Esophagus (tissue), 2 donors: ENCODE measurements around the gene SHANK2. TPM values are rescaled to one million over a fixed set of nuclear protein-coding genes. Genes with fewer than 3 reads are reported as not detected.

Experiments
- H3K27ac ChIP-seq, 2 donors: one replicate each; pipeline ENCODE4 v1.5.1; 2013; ENCODE audit warnings: low read depth in 2 of 2, mild to moderate bottlenecking in 2 of 2, inconsistent platforms in 1 of 2, low read length in 1 of 2, moderate library complexity in 1 of 2
- H3K27me3 ChIP-seq, 2 donors: one replicate each; pipeline ENCODE4 v1.6.1; 2013; ENCODE audit warnings: low read length in 2 of 2, control low read depth in 1 of 2, mild to moderate bottlenecking in 1 of 2; ENCODE audit not compliant: insufficient read depth in 2 of 2, control insufficient read depth in 1 of 2
- H3K36me3 ChIP-seq, 2 donors: one replicate each; pipeline ENCODE4 v1.6.1; 2013; ENCODE audit warnings: low read length in 1 of 2; ENCODE audit not compliant: control insufficient read depth in 2 of 2, insufficient read depth in 2 of 2
- H3K4me1 ChIP-seq, 2 donors: one replicate each; pipeline ENCODE4 v1.6.1; 2013; ENCODE audit warnings: low read length in 1 of 2; ENCODE audit not compliant: control insufficient read depth in 2 of 2, insufficient read depth in 2 of 2
- H3K4me3 ChIP-seq, 2 donors: one replicate each; pipeline ENCODE4 v1.5.1; 2013; ENCODE audit warnings: low read length in 2 of 2, mild to moderate bottlenecking in 2 of 2, low read depth in 1 of 2, moderate library complexity in 1 of 2
- H3K9me3 ChIP-seq, 2 donors: one replicate each; pipeline ENCODE4 v1.6.1; 2013; ENCODE audit warnings: mild to moderate bottlenecking in 2 of 2, low read depth in 1 of 2, low read length in 1 of 2, moderate library complexity in 1 of 2; ENCODE audit not compliant: control insufficient read depth in 2 of 2, insufficient read depth in 1 of 2
- WGBS, 2 donors: extraction: QIAGEN DNeasy Blood & Tissue Kit; methylation state at CpG; one replicate each; pipeline ENCODE4 v1.1.7; 2013; 5-methylcytosine and 5-hydroxymethylcytosine counted together
- polyA plus RNA-seq, 2 donors: library from polyadenylated mRNA; stranded (reverse); fragments of 200-250 nt; gene quantifications; one replicate each; pipeline ENCODE4 v1.2.3, GENCODE V29; 2013
- donor health status: healthy with polysubstance abuse.
- donor health status: Bipolar disorder and iron deficiency.

SHANK2 gene
- polyA plus RNA-seq, 2 donors: 0.84 to 4.4 TPM

DNA sequence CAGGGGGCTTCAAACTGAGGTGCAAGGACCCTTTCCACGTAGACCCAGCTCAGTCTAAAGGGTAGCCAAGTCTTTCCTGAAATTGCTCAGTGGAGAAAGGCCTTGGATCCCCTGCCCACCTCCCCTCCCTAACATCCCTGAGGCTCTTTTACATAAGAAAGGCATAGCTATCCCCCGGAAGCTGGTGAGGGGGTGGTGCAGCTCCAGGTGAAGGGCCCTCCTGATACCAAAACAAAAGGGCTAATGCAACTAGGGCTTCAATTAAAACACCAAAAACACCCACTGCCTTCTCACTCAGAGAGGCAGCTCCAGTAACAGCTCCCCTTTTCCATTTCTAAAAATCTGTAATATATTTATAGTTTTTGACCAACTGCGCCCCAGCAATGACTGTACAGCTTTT lies 5.8 kb downstream of the SHANK2 start:
- 76% methylated on average over 3 of the region's 3 CpGs for WGBS, 2 donors
- H3K4me3 ChIP-seq: no peak overlapping the region
- H3K27ac ChIP-seq: no peak overlapping the region

DNA sequence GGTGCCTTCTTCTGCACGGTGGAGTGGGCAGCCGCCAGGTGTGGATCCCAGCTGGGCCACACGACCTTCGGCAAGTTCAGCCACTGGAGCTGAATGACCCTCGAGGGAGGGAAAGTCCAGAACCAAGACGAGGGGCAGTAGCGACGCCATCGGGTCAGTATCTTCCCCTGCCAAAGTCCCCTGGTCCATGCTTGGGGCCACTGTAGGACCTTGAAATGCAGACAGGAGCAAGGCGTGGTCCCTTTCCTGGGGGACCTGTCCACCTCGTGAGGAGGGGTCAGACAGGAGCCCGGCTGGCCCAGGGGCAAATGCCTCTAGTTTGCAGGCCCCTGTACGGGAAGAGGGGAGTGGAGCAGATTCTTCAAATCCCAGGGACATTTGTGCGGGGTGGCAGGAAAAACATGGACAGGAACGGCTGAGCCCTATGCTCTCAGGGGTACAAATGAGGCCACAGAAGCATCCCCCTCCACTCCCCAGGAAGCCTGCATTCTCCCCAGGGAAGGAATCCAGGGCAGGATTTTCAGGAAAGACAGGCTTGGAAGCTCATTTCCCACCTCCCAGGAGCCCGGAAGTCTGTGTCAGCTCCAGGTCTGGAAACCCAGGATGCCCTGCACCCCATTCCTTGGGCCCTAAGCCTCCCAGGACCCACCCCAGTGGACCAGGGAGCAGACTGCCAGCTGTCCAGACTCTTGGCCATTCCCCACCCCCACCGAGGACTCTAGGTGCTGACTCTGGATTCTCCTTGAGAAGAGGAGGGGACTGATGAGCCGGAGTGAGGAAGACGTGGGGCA lies 6.6 kb downstream of the SHANK2 start:
- H3K4me3 ChIP-seq: no peak overlapping the region
- 67 to 73% methylated on average over 19 of the region's 19 CpGs for WGBS, 2 donors
- no peaks in the 10 kb centered on the region for H3K9me3 ChIP-seq
- peaks cover 0 to 2% of the 10 kb centered on the region in 2 donors for H3K27me3 ChIP-seq
- no peaks in the 10 kb centered on the region for H3K4me1 ChIP-seq
- no peak overlapping the region for H3K27ac ChIP-seq
- H3K36me3 ChIP-seq: no peaks in the 10 kb centered on the region

More for the DNA sequence above, 5.8 kb downstream of the SHANK2 start:
- Histone ChIP-seq H3K9me3 (no peaks in the 10 kb centered on the region), H3K36me3 (no peaks in the 10 kb centered on the region), H3K27me3 (peaks cover 0 to 5% of the 10 kb centered on the region in 2 donors), H3K4me1 (peaks cover 3 to 4% of the 10 kb centered on the region in 2 donors)

- Histone ChIP-seq H3K36me3 (no peaks in the 10 kb centered on the region), H3K27ac (no peak overlapping the region), H3K27me3 (no peaks in the 10 kb centered on the region), H3K9me3 (no peaks in the 10 kb centered on the region), H3K4me3 (no peak overlapping the region), H3K4me1 (no peaks in the 10 kb centered on the region)
- WGBS, 2 donors: 85 to 88% methylated on average over 12 of the region's 12 CpGs
These were observed 8.1 kb downstream of the SHANK2 start for GRCh38 chr11:71244116-71244810.

DNA sequence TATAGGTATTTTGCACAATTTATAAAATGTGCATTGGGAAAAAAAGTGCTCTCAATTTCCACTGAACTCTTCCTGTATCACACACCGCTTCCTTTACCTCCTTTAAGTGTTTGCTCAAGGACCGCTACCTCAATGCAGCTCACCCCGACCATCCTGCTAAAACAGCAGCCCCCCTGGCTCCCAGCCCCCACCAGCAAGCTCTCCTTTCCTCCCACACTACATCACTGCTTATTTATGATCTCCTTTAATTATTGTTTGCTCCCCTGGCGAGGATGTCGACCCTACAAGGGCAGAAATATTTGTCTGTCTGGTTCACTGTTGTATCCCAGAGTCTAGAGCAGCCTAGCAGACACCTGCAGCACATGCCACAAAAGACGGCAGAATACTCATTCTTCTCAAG lies 10.0 kb downstream of the SHANK2 start:
- Histone ChIP-seq H3K36me3 (no peaks in the 10 kb centered on the region), H3K9me3 (no peaks in the 10 kb centered on the region), H3K27me3 (no peaks in the 10 kb centered on the region), H3K4me1 (no peaks in the 10 kb centered on the region), H3K4me3 (no peak overlapping the region), H3K27ac (no peak overlapping the region)
- WGBS, 2 donors: 71 to 73% methylated on average over 6 of the region's 6 CpGs

- Histone ChIP-seq H3K4me3 (no peak overlapping the region), H3K9me3 (no peaks in the 10 kb centered on the region), H3K4me1 (no peaks in the 10 kb centered on the region), H3K36me3 (no peaks in the 10 kb centered on the region), H3K27ac (no peak overlapping the region), H3K27me3 (no peaks in the 10 kb centered on the region)
- 90 to 93% methylated on average over 6 of the region's 6 CpGs for WGBS, 2 donors
These were observed 10.6 kb downstream of the SHANK2 start for GRCh38 chr11:71241721-71242259.

DNA sequence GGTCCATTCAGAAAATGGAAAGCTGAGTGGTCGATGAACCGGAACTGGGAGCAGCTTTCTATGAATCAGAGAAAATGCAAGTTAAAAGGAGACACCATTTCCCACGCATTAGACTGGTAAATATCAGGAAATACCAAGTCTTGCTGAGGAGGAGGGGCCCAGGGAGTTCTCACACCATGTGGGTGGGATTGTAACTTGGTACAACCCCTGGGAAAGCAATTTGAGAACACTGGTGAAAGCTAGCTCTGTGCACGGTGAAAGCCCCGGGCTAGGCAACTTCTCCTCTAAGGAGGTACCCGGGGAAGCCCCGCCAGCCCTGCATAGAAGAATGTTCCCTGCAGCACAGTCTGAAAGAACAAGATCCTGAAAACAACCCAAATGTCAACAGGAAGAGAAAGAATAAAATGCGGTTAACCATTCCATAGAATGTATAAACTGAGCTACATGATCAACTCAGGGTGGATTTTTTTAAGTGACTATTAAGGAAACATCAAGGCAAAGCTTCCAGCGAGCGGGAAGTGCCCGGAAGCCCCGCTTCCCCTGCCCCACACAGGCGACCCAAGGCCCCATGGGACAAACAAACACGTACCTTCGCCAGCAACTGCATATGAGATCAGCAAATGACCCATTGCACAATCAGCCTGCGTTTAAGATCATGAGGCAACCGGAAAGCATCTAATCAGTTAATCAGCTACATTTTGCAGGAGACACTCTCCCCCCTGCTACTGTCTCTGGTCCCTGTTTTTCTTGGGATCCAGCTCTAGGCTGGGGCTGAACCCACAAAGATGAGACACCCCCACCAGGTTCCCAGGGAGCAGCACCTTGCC lies 11.3 kb downstream of the SHANK2 start:
- H3K27me3 ChIP-seq: no peaks in the 10 kb centered on the region
- no peaks in the 10 kb centered on the region for H3K36me3 ChIP-seq
- no peak overlapping the region for H3K4me3 ChIP-seq
- no peaks in the 10 kb centered on the region for H3K4me1 ChIP-seq
- H3K27ac ChIP-seq: no peak overlapping the region
- WGBS, 2 donors: 20 to 33% methylated on average over 17 of the region's 17 CpGs
- no peaks in the 10 kb centered on the region for H3K9me3 ChIP-seq

DNA sequence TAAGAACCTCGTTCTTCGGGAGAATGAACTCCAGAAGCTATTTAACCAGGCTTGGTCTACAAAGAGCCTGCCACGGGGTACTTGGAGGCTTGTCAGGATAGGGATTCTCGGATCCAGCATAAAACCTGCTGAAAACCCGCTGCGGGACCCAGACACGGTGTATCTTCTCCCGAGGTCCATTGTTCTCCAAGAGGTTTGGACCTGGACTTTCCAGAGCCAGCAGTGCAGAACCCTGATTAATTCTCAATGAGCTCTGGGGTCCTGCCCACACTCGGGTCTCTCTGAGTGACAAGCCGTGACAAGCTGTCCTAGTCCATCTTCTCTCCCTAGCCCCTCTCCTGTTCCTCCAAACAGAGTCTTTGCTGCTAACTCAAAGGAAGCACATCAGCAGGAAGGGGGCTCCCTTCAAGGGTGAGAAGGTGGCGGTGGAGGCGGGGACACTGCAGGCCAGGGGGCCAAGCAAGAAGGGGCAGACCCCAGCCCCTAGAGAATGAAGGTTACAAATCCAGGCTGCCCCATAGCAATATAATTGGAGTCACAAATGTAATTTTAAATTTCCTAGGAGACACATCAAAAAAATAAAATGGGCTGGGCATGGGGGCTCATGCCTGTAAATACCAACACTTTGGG lies 12.2 kb downstream of the SHANK2 start:
- H3K9me3 ChIP-seq: no peaks in the 10 kb centered on the region
- H3K36me3 ChIP-seq: no peaks in the 10 kb centered on the region
- no peak overlapping the region for H3K4me3 ChIP-seq
- H3K4me1 ChIP-seq: no peaks in the 10 kb centered on the region
- H3K27me3 ChIP-seq: no peaks in the 10 kb centered on the region
- WGBS, 2 donors: 87 to 90% methylated on average over 12 of the region's 12 CpGs
- H3K27ac ChIP-seq: no peak overlapping the region

DNA sequence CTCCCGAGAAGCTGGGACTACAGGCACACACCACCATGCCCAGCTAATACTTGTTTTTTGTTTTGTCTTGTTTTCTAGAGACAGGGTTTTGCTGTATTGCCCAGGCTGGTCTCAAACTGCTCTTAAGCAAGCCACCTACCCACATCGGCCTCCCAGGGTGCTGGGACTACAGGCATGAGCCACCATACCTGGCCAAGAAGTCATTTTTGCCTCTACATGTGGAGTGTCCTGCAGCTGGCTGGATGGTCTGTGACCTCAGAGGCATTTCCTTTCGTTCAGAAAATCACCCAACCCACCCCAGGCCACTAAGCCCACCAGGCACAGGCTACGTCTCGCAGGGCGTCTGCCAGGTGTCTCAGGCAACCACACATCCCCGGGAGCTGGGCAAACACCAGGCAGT lies 12.8 kb downstream of the SHANK2 start:
- Histone ChIP-seq H3K9me3 (no peaks in the 10 kb centered on the region), H3K27ac (no peak overlapping the region), H3K36me3 (no peaks in the 10 kb centered on the region), H3K4me3 (no peak overlapping the region), H3K4me1 (no peaks in the 10 kb centered on the region), H3K27me3 (no peaks in the 10 kb centered on the region)
- WGBS, 2 donors: 80 to 91% methylated on average over 7 of the region's 7 CpGs

GRCh38 chr11:71238941-71239340 lies 13.4 kb downstream of the SHANK2 start:
- H3K27ac ChIP-seq: no peak overlapping the region
- no peaks in the 10 kb centered on the region for H3K9me3 ChIP-seq
- H3K36me3 ChIP-seq: no peaks in the 10 kb centered on the region
- H3K4me1 ChIP-seq: no peaks in the 10 kb centered on the region
- H3K4me3 ChIP-seq: no peak overlapping the region
- WGBS, 2 donors: 92 to 93% methylated on average over 7 of the region's 7 CpGs
- no peaks in the 10 kb centered on the region for H3K27me3 ChIP-seq
